Measurements from ENCODE around the gene SEPTIN1. TPM values are rescaled to one million over a fixed set of nuclear protein-coding genes. Genes with fewer than 3 reads are reported as not detected.

SEPTIN1 gene
- total RNA-seq, 1 donor from 2014 or later: under 0.01 TPM

DNA sequence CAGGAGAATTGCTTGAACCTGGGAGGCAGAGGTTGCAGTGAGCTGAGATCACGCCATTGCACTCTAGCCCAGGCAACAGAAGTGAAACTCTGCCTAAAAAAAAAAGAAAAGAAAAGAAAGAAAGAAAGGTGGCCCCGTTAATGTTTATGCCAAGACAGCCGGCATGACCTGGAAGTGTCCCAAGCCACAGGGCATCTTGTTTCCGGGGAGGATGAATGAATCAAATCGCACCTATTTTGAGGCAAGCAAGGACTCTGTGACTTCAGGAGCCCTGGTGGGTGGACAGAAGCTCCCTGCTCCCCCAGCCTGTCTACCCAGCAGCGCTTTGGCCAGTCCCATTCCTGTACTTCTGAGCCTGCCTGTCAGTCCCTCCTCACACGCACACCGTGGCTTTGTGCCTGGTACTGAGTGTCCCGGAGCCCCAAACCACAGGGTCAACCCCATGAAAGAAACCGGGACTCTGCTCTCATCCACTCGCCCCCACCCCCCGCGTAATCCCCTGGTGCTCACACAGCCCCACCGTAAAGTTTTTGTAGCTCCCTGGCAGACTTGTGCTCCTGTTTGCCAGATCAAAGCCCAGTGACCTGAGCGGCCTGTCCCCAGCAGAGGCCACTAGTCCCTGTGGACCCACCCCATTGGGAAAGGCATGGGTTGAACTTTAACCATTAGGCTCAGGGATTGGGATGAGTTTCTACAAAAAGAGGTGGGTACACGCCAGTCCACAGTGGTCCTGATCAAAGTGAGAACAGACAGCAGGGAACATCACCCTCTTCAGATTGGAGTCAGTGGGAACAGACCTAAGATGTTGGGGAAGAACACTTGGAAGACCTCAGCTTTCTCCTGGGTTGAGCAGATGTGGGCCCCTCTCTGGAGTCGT, 46.5 kb downstream of the SEPTIN1 start:
- no peak for DNase-seq

DNA sequence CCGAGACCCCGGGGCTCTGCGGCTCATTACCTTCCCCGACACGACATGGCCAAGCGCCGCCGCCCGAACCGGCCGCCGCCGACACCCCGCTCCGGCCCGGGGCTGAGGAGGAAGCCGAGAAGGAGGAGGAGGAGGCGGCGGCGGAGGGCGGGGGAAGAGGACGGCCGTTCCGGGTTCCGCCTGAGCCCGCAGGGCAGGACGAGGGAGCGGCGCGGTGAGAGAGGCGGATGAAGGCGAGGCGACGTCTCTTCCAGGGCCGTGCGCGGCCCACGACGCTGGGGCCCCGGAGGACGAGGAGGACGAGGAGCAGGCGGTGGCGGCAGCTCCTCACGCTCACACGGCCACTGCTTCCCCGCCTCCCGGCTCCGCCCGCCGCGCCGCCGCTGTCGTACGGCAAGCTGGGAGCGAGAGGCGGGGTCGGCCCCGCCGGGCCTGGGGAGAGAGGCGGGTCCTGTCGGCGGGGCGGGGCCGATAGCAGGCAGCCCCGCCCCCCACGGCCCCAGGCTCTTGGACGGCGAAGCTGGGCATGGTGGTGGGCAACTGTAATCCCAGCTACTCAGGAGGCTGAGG, 47.2 kb downstream of the SEPTIN1 start:
- peak; percentile 69 for DNase-seq

DNA sequence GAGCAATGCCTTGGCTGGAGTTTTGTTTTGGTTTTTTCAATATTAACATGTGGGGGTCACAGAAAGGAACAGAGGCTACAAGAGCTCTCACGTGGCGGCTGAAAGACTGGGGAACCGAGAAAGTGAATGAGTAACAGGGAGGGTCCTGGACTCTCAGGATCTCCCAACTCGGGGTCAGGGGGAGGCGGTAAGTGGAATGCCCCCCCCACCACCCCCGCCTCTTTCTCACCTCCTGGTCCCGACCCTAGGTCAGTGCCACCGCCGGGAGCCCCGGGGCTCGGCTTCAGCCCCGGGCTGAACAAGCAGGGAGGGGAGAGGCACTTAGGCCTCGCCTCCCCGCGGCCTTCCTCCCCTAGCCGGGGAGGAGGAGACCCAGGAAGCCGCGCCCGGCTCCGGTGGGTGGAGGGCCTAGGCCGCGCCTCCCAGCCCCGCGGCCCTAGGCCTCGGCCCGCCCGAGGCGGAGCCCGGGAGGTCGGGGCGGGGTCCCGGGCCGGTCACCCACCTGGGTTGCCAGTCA, 47.8 kb downstream of the SEPTIN1 start:
- peak; percentile 40 for DNase-seq

Small RNAs within 50 kb of the gene (small RNA-seq; reads per million reads assigned to genes)
- 0.09 reads per million for gene RF00406

Other genes with a start within 250 kb of the SEPTIN1 start
- 15.9 TPM for gene CORO1A, start 199.0 kb downstream of the SEPTIN1 start, total RNA-seq
- 12.5 TPM for gene BOLA2B, start 188.9 kb downstream of the SEPTIN1 start, total RNA-seq
- 13.9 TPM for gene SLX1A, start 188.7 kb downstream of the SEPTIN1 start, total RNA-seq
- gene SULT1A3, start 183.3 kb downstream of the SEPTIN1 start, total RNA-seq: 2.3 TPM
- 0.78 TPM for gene NPIPB13, start 134.1 kb downstream of the SEPTIN1 start, total RNA-seq
- gene CD2BP2, start 27.3 kb downstream of the SEPTIN1 start, total RNA-seq: 39.8 TPM
- gene TBC1D10B, start 12.1 kb downstream of the SEPTIN1 start, total RNA-seq: 25.6 TPM
- 6.1 TPM for gene MYL11, start 7.8 kb downstream of the SEPTIN1 start, total RNA-seq
- gene ZNF48, start 12.9 kb upstream of the SEPTIN1 start, total RNA-seq: 32.0 TPM
- gene ZNF771, start 25.0 kb upstream of the SEPTIN1 start, total RNA-seq: 6.9 TPM
- gene DCTPP1, start 47.5 kb upstream of the SEPTIN1 start, total RNA-seq: 29.8 TPM
- gene SEPHS2, start 63.3 kb upstream of the SEPTIN1 start, total RNA-seq: 12.3 TPM
- 1.1 TPM for gene ITGAL, start 90.2 kb upstream of the SEPTIN1 start, total RNA-seq
- 28.4 TPM for gene ZNF768, start 144.0 kb upstream of the SEPTIN1 start, total RNA-seq
- gene ZNF747, start 152.3 kb upstream of the SEPTIN1 start, total RNA-seq: 12.6 TPM
- 6.9 TPM for gene ZNF764, start 175.8 kb upstream of the SEPTIN1 start, total RNA-seq
- 5.9 TPM for gene ZNF688, start 189.2 kb upstream of the SEPTIN1 start, total RNA-seq
- 16.1 TPM for gene ZNF785, start 203.1 kb upstream of the SEPTIN1 start, total RNA-seq
- gene ZNF689, start 227.8 kb upstream of the SEPTIN1 start, total RNA-seq: 8.9 TPM